ENCODE results near the gene COG3.

The COG3 gene

GRCh38 chr13:45546410-45546765 is 81.6 kb downstream of the COG3 start:
- DNase-seq, result no peak

- no peak for DNase-seq
Measured at GRCh38 chr13:45548281-45548680, 83.5 kb downstream of the COG3 start.

- DNase-seq, result no peak
Measured at GRCh38 chr13:45554604-45555109, 89.9 kb downstream of the COG3 start.

- no peak for DNase-seq
Measured at GRCh38 chr13:45564133-45564776, 99.5 kb downstream of the COG3 start.

- DNase-seq, result no peak
Measured at GRCh38 chr13:45565331-45565730, 100.6 kb downstream of the COG3 start.

- DNase-seq, result no peak
Measured at GRCh38 chr13:45575146-45575829, 110.5 kb downstream of the COG3 start.

GRCh38 chr13:45575830-45576180 is 111.1 kb downstream of the COG3 start:
- no peak for DNase-seq

- DNase-seq, result no peak
Measured at GRCh38 chr13:45576466-45576865, 111.7 kb downstream of the COG3 start.

- no peak for DNase-seq
Measured at GRCh38 chr13:45582408-45583076, 117.8 kb downstream of the COG3 start.

- no peak for DNase-seq
Measured at GRCh38 chr13:45584816-45585215, 120.1 kb downstream of the COG3 start.
